NCI-H2196 (cell line): ENCODE measurements around the gene TNPO3.
"Not testable (repeated sequence)": the region's sequence is repeated elsewhere in the genome, so short reads cannot be mapped to it uniquely, and the experiment has no call there.

ENCODE experiments used
- DNase-seq: peaks from one replicate; lab custom pipeline; 2025; ENCODE audit not compliant: unreplicated experiment; lab: John Stamatoyannopoulos, UW

TNPO3 gene

GRCh38 chr7:128968624-128969023 is 86.3 kb downstream of the TNPO3 start:
- DNase-seq = no peak

- no peak for DNase-seq
Observed at GRCh38 chr7:128963327-128963757, 91.6 kb downstream of the TNPO3 start.

- no peak for DNase-seq
Observed at GRCh38 chr7:128962899-128963298, 92.0 kb downstream of the TNPO3 start.

- no peak for DNase-seq
Observed at GRCh38 chr7:128961030-128961659, 93.8 kb downstream of the TNPO3 start.

- no peak for DNase-seq
Observed at GRCh38 chr7:128959296-128959695, 95.6 kb downstream of the TNPO3 start.

GRCh38 chr7:128955981-128956380 is 98.9 kb downstream of the TNPO3 start:
- no peak for DNase-seq

DNA sequence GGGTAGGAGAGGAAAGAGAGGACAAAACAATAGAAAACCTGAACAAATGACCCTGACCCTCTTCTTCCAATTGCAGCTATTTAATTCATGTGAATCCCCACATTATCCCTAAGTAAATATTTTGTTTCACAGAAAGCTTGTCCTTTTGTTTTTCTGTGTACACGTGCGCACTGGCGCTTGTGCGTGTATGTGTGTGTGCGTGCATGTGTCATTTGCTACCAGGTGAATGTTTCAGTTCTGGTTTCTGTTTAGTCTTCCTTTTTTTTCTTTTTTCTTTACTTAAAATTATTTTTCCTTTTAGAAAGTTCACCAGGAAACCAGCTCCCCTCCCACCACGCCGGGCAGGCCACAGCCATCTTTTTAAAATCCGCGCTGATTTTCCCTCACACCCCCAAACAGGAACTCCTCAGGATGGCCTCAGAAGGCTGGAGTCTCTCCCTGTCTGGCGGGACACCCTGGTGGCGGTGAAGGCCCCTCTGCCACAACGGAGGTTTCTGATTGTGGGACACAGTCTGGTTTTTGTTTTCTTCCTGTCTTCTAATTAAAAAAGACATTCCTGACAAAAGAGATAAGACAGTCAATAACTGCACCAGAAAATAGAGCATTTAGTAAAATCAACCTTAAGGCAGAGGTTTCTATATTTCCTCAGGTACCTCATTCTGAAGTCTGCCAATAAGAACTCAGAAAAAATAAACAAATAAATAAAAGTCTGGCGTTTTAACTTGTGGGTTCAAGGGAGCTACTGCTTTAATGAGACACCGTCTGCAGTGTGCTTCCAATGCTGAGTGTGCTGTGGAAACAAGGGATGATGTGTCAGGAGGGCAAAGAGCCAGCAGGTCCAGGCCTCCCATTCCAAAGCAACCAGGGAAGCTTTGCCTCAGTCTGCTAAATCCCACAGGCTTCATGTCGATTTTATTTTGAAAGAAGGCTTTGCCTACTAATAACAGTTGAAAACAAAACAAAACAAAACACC is 99.8 kb downstream of the TNPO3 start:
- no peak for DNase-seq

DNA sequence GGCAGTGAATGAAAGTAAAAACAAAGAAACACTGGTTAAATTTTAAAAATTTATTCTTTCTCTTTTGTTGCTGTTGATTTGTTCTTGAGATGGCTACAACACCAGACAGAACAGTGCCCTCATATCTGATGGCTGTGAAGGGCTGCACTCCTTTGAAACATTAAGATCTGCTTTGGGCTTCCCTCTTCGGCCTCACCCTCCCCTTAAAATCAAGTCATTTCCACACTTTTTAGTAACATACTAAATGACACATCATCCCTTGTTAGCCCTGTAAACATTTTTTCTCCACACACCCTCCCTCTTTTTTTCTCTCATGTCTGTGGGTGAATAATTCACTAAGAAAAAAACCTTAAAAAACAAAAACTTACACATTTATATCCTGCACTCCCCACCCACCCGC is 100.8 kb downstream of the TNPO3 start:
- DNase-seq = no peak

- no peak for DNase-seq
Observed at GRCh38 chr7:128951296-128951695, 103.6 kb downstream of the TNPO3 start.

DNA sequence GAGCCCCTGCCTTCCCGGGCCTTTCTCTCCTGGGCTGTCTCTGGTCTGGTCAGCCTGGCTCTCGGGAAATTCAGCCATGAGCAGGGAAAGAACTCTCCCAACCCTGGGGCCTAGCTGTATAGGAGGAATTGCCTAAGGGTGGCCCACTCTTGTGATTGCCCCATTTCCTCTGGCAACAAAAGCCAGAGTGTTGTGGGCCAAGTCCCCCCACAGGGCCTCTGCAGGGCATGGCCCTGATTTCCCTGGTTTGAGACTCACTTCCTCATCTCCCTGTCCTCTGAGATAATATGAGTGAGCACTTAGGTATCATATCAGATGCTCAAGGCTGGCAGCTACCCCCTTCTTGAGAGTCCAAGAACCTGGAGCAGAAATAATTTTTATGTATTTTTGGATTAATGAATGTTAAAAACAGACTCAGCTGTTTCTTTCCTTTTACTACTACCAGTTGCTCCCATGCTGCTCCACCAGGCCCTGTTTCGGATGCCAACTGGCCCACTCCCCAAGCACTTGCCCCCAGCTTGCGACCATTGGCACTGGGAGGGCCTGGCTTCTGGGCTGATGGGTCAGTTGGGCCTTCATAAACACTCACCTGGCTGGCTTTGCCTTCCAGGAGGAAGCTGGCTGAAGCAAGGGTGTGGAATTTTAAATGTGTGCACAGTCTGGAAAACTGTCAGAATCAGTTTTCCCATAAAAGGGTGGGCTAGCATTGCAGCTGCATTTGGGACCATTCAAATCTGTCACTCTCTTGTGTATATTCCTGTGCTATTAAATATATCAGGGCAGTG is 105.7 kb downstream of the TNPO3 start:
- DNase-seq = no peak

- no peak for DNase-seq
Observed at GRCh38 chr7:128948312-128948973, 106.5 kb downstream of the TNPO3 start.

- DNase-seq = no peak
Observed at GRCh38 chr7:128947854-128948253, 107.1 kb downstream of the TNPO3 start.

- no peak for DNase-seq
Observed at GRCh38 chr7:128946936-128947830, 107.7 kb downstream of the TNPO3 start.

GRCh38 chr7:128945668-128946366 is 109.1 kb downstream of the TNPO3 start:
- no peak for DNase-seq

- DNase-seq = no peak
Observed at GRCh38 chr7:128944487-128945236, 110.2 kb downstream of the TNPO3 start.

- DNase-seq = not testable (repeated sequence)
Observed at GRCh38 chr7:128943251-128943650, 111.7 kb downstream of the TNPO3 start.

DNA sequence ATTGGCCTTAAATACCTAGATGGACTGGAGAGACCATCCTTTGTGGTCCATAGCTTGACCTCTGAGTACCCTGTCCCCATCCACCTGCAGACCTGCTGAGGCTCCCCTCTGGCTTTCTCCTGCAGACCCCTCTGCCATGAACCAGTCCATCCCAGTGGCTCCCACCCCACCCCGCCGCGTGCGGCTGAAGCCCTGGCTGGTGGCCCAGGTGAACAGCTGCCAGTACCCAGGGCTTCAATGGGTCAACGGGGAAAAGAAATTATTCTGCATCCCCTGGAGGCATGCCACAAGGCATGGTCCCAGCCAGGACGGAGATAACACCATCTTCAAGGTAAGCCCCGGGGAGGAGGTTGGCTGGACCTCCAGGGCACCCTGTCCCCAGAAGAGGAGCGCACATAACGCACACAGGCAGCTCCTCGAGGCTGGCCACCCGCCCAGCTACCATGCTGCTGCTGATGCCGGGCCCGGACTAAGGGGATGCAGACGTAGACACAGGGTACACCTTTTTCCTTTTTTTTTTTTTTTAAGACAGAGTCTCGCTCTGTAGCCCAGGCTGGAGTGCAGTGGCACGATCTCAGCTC is 112.9 kb downstream of the TNPO3 start:
- DNase-seq = no peak

- no peak for DNase-seq
Observed at GRCh38 chr7:128941323-128941890, 113.5 kb downstream of the TNPO3 start.
